ENCODE results near the gene RPL10A.

Gene RPL10A

GRCh38 chr6:35493307-35493983 lies 25.2 kb downstream of the RPL10A start:
- DNase-seq: no peak

GRCh38 chr6:35494161-35494563 lies 26.0 kb downstream of the RPL10A start:
- no peak for DNase-seq

GRCh38 chr6:35495258-35496035 lies 27.2 kb downstream of the RPL10A start:
- no peak for DNase-seq

- no peak for DNase-seq
Measured at GRCh38 chr6:35496036-35496840, 28.0 kb downstream of the RPL10A start.

- DNase-seq: no peak
Measured at GRCh38 chr6:35496841-35497570, 28.8 kb downstream of the RPL10A start, which contains the start of gene TEAD3. Gene TEAD3 (minus strand): TSS chr6:35497079.

GRCh38 chr6:35497571-35498421 lies 29.6 kb downstream of the RPL10A start:
- DNase-seq: no peak

GRCh38 chr6:35498422-35499067 lies 30.3 kb downstream of the RPL10A start:
- no peak for DNase-seq

- no peak for DNase-seq
Measured at GRCh38 chr6:35499372-35499771, 31.2 kb downstream of the RPL10A start.

GRCh38 chr6:35500782-35501181 lies 32.6 kb downstream of the RPL10A start:
- DNase-seq: no peak

- no peak for DNase-seq
Measured at GRCh38 chr6:35501784-35502183, 33.6 kb downstream of the RPL10A start.

GRCh38 chr6:35503534-35503933 lies 35.3 kb downstream of the RPL10A start:
- DNase-seq: no peak

GRCh38 chr6:35505999-35506412 lies 37.8 kb downstream of the RPL10A start:
- no peak for DNase-seq

- no peak for DNase-seq
Measured at GRCh38 chr6:35506536-35506935, 38.3 kb downstream of the RPL10A start.

GRCh38 chr6:35507221-35507620 lies 39.0 kb downstream of the RPL10A start:
- DNase-seq: no peak

GRCh38 chr6:35508027-35508426 lies 39.8 kb downstream of the RPL10A start:
- no peak for DNase-seq

- no peak for DNase-seq
Measured at GRCh38 chr6:35508542-35508941, 40.3 kb downstream of the RPL10A start.

- DNase-seq: no peak
Measured at GRCh38 chr6:35510916-35511561, 42.8 kb downstream of the RPL10A start.

- no peak for DNase-seq
Measured at GRCh38 chr6:35511562-35511941, 43.4 kb downstream of the RPL10A start.

GRCh38 chr6:35512006-35512405 lies 43.8 kb downstream of the RPL10A start:
- no peak for DNase-seq

GRCh38 chr6:35512740-35513139 lies 44.5 kb downstream of the RPL10A start, which contains the start of gene TULP1:
Gene TULP1 (minus strand): TSS chr6:35512896. CDS start chr6:35512858, 38 bp downstream.
- no peak for DNase-seq

- DNase-seq: no peak
Measured at GRCh38 chr6:35514587-35514986, 46.4 kb downstream of the RPL10A start.
